BLaER1 treated with 17β-estradiol and CSF1 and Interleukin-3, amounts not matched to agents 10 nM and 100 nM (cell line): ENCODE results near the gene ZBTB16.
"Not testable (repeated sequence)": the region's sequence is repeated elsewhere in the genome, so short reads cannot be mapped to it uniquely, and the experiment has no call there.

Source experiments
- H3K27ac ChIP-seq, 11 experiments: shearing (Covaris generic); formaldehyde crosslinking; 2 replicates each; pipeline ENCODE4 v1.8.1; 2022
- H3K27me3 ChIP-seq, 11 experiments: shearing (Covaris generic); formaldehyde crosslinking; 2 replicates each; pipeline ENCODE4 v1.8.1; 2022
- H3K36me3 ChIP-seq, 11 experiments: shearing (Covaris generic); formaldehyde crosslinking; 2 replicates each; pipeline ENCODE4 v1.8.1; 2022
- H3K4me1 ChIP-seq, 10 experiments: shearing (Covaris generic); formaldehyde crosslinking; 2 replicates each; pipeline ENCODE4 v1.8.1; 2022
- H3K4me2 ChIP-seq, 11 experiments: shearing (Covaris generic); formaldehyde crosslinking; 2 replicates each; pipeline ENCODE4 v1.8.1; 2022
- H3K4me3 ChIP-seq, 10 experiments: shearing (Covaris generic); formaldehyde crosslinking; 2 replicates each; pipeline ENCODE4 v1.8.1; 2022
- H3K9ac ChIP-seq, 11 experiments: shearing (Covaris generic); formaldehyde crosslinking; 2 replicates each; pipeline ENCODE4 v1.8.1; 2022
- H3K9me3 ChIP-seq, 11 experiments: shearing (Covaris generic); formaldehyde crosslinking; replicated peaks in 1 of 11; 2 replicates each; pipeline ENCODE4 v1.8.1; 2022
- H4K20me1 ChIP-seq, 11 experiments: shearing (Covaris generic); formaldehyde crosslinking; 2 replicates each; pipeline ENCODE4 v1.8.1; 2022
- Cebpa-rat ChIP-seq, 11 experiments: shearing (Covaris generic); IDR thresholded peaks; 2 replicates each; pipeline ENCODE4 v1.8.1; 2022

The ZBTB16 gene

DNA sequence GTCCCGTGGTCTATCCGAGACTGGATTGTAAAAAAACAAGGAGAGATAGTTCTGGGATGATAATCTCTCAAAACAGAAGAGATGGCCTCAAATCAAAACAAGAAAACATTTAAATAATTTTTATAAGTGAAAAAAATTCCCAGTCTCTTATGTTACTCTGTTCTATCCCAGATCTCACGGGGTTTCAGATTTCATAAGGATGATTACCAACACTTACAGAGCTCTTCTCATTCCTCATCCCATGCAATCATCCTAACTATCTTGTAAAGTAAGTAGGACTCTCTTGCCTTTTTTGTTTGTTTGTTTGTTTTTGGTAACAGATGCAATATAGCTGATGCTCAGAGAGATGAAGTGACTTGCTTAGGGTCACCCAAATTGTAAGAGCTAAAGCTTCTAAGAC lies 20.0 kb upstream of the ZBTB16 start:
- no peak overlapping the region for H3K9ac ChIP-seq
- H4K20me1 ChIP-seq, result no peaks in the 10 kb centered on the region; a peak in 1 of 22 replicates
- no peak overlapping the region for H3K4me3 ChIP-seq
- H3K36me3 ChIP-seq, result no peaks in the 10 kb centered on the region
- H3K4me1 ChIP-seq, result peaks cover 0 to 7% (median 6%) of the 10 kb centered on the region in 10 experiments; a peak in 9 of 20 replicates
- no peaks in the 10 kb centered on the region for H3K9me3 ChIP-seq
- TF ChIP-seq Cebpa-rat (IDR thresholded peaks at IDR 0.05), result no peak
- H3K4me2 ChIP-seq, result no peak overlapping the region
- H3K27ac ChIP-seq, result no peak overlapping the region
- H3K27me3 ChIP-seq, result no peaks in the 10 kb centered on the region

GRCh38 chr11:114040706-114041211 lies 18.8 kb upstream of the ZBTB16 start:
- peaks cover 0 to 8% (median 7%) of the 10 kb centered on the region in 10 experiments; a peak in 9 of 20 replicates for H3K4me1 ChIP-seq
- no peak overlapping the region for H3K4me2 ChIP-seq
- H3K27me3 ChIP-seq, result no peaks in the 10 kb centered on the region
- H3K9me3 ChIP-seq, result no peaks in the 10 kb centered on the region
- no peaks in the 10 kb centered on the region for H3K36me3 ChIP-seq
- no peak overlapping the region for H3K27ac ChIP-seq
- H3K4me3 ChIP-seq, result no peak overlapping the region
- TF ChIP-seq Cebpa-rat (IDR thresholded peaks at IDR 0.05), result no peak
- no peak overlapping the region for H3K9ac ChIP-seq
- H4K20me1 ChIP-seq, result no peaks in the 10 kb centered on the region

DNA sequence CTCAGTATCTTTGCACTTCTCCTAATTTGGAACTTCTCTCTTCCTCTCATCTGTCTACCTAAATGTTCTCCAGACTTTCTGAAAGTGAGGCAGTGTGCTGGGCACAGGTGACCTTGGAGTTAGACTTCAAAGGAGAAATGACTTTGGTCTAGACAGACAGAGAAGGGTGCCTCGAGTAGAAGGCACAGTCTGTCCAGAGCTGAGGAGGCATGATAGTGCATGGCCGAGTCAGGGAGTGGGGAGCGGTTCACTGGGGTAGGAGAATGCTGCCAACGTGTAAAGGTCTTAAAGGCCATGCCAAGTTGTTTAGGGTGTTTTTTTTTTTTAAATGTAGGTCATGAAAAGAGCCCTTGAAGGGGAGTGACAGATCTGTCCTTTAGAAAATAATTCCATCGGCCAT lies 17.3 kb upstream of the ZBTB16 start:
- Histone ChIP-seq H3K4me1 (peaks cover 0 to 8% (median 7%) of the 10 kb centered on the region in 10 experiments; a peak in 9 of 20 replicates), H3K9ac (no peak overlapping the region), H3K27ac (no peak overlapping the region), H3K4me2 (no peak overlapping the region), H3K9me3 (no peaks in the 10 kb centered on the region), H4K20me1 (no peaks in the 10 kb centered on the region), H3K27me3 (no peaks in the 10 kb centered on the region), H3K4me3 (no peak overlapping the region), H3K36me3 (no peaks in the 10 kb centered on the region)
- TF ChIP-seq Cebpa-rat (IDR thresholded peaks at IDR 0.05), result no peak

- Histone ChIP-seq H3K9me3 (no peaks in the 10 kb centered on the region), H4K20me1 (no peaks in the 10 kb centered on the region), H3K4me1 (peaks cover 0 to 8% (median 7%) of the 10 kb centered on the region in 10 experiments; a peak in 9 of 20 replicates), H3K4me3 (no peak overlapping the region), H3K27ac (no peak overlapping the region), H3K9ac (no peak overlapping the region), H3K4me2 (peak overlapping the region in 9 of 11 experiments; percentile 9 to 49 (median 24); a peak in 13 of 22 replicates), H3K27me3 (no peaks in the 10 kb centered on the region), H3K36me3 (no peaks in the 10 kb centered on the region)
- TF ChIP-seq Cebpa-rat (IDR thresholded peaks at IDR 0.05), result no peak
Measured at GRCh38 chr11:114044042-114044871, 15.3 kb upstream of the ZBTB16 start.

GRCh38 chr11:114047327-114047726 lies 12.2 kb upstream of the ZBTB16 start:
- Histone ChIP-seq H3K4me3 (no peak overlapping the region), H3K36me3 (no peaks in the 10 kb centered on the region), H3K4me2 (no peak overlapping the region), H3K27me3 (no peaks in the 10 kb centered on the region), H4K20me1 (no peaks in the 10 kb centered on the region), H3K9me3 (no peaks in the 10 kb centered on the region), H3K9ac (no peak overlapping the region), H3K4me1 (peaks cover 0 to 8% (median 7%) of the 10 kb centered on the region in 10 experiments; a peak in 9 of 20 replicates), H3K27ac (no peak overlapping the region)
- TF ChIP-seq Cebpa-rat (IDR thresholded peaks at IDR 0.05), result no peak

DNA sequence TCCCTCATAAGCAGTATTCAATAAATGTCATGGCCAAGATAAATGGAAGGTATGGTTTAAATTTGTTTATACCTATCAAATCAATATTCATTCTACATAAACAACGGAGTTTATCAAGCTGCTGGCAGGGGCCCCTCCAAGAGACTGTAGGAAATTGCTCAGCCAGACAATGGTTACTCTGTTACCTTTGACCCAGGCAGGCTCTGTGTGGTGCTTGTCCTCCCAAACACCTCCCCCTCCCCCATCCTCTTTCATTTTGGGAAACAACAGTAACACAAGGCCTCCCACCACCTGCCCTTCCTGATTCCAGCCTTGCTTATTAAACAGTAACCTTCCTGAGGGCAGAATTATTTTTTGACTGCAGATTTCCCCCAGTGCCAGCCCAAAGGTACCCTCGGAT lies 10.5 kb upstream of the ZBTB16 start:
- H4K20me1 ChIP-seq, result no peaks in the 10 kb centered on the region
- no peak overlapping the region for H3K27ac ChIP-seq
- no peak for TF ChIP-seq Cebpa-rat (IDR thresholded peaks at IDR 0.05)
- no peak overlapping the region for H3K4me3 ChIP-seq
- no peak overlapping the region for H3K4me2 ChIP-seq
- H3K9me3 ChIP-seq, result no peaks in the 10 kb centered on the region
- H3K9ac ChIP-seq, result no peak overlapping the region
- H3K27me3 ChIP-seq, result no peaks in the 10 kb centered on the region
- H3K36me3 ChIP-seq, result no peaks in the 10 kb centered on the region
- peaks cover 0 to 6% (median 5%) of the 10 kb centered on the region in 10 experiments; a peak in 9 of 20 replicates for H3K4me1 ChIP-seq

DNA sequence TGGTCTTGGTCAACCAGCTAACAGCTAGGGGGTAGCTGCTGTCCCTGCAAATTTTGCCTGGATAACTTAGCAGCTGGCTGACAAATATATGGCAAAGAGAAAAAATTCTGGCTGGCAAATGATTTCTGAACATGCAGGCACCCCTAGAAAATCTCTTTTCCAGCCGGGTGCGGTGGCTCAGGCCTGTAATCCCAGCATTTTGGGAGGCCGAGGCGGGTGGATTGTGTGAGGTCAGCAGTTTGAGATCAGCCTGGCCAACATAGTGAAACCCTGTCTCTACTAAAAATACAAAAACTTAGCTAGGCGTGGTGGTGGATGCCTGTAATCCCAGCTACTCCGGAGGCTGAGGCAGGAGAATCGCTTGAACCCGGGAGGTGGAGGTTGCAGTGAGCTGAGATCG lies 9.7 kb upstream of the ZBTB16 start:
- H3K9me3 ChIP-seq, H3K36me3 ChIP-seq, H3K4me1 ChIP-seq, H3K9ac ChIP-seq, H3K4me2 ChIP-seq, H3K27me3 ChIP-seq, H3K4me3 ChIP-seq, H4K20me1 ChIP-seq, H3K27ac ChIP-seq: not testable (repeated sequence)

DNA sequence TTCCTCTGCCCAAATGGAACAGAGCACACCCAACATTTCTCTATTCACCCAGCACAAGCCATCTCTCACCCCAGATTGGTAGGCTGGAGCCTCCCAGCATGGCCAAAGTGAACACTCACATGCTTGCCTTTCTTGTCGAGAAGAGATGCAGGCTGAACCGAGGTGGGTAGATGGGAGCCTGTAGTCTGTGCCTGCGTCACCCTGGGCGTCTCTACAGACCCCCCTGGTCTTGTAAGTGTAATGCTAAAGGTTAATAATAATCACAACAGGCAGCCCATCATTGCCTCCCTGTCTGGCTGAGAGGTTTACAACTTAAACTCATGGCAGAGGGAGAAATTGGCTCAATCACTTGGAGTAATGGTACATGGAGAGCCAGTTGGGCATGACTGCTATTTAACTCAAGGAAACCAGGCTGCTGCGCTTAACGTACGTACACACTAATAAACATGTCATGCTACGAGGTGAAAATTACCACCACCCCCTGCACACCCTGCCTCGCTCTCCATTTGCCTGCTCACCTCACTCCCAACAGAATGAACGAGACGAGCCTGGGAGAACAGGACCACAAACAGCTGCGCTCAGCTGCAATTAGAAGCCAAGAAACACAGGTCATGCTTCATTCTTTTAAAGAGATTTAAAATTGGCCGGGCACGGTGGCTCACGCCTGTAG lies 9.1 kb upstream of the ZBTB16 start:
- Histone ChIP-seq H3K4me2 (no peak overlapping the region), H3K9ac (no peak overlapping the region), H4K20me1 (no peaks in the 10 kb centered on the region), H3K36me3 (no peaks in the 10 kb centered on the region), H3K27ac (no peak overlapping the region), H3K4me1 (no peaks in the 10 kb centered on the region), H3K9me3 (no peaks in the 10 kb centered on the region), H3K4me3 (no peak overlapping the region), H3K27me3 (no peaks in the 10 kb centered on the region)
- TF ChIP-seq Cebpa-rat (IDR thresholded peaks at IDR 0.05), result no peak

GRCh38 chr11:114051558-114051957 lies 8.0 kb upstream of the ZBTB16 start:
- no peaks in the 10 kb centered on the region for H3K9me3 ChIP-seq
- TF ChIP-seq Cebpa-rat (IDR thresholded peaks at IDR 0.05), result no peak
- H3K27me3 ChIP-seq, result peaks cover 0 to 8% (median 4%) of the 10 kb centered on the region in 11 experiments; a peak in 17 of 22 replicates
- H3K4me3 ChIP-seq, result no peak overlapping the region
- H3K36me3 ChIP-seq, result no peaks in the 10 kb centered on the region
- no peak overlapping the region for H3K27ac ChIP-seq
- 0 out of 22 replicates have a peak, but pooled peaks cover 0 to 4% (median 0%) of the 10 kb centered on the region in 11 experiments for H4K20me1 ChIP-seq
- no peak overlapping the region for H3K4me2 ChIP-seq
- H3K4me1 ChIP-seq, result no peaks in the 10 kb centered on the region
- H3K9ac ChIP-seq, result no peak overlapping the region
